ENCODE data around the gene YWHAG. TPM values are rescaled to one million over a fixed set of nuclear protein-coding genes. Genes with fewer than 3 reads are reported as not detected.
"Not testable (repeated sequence)": the region's sequence is repeated elsewhere in the genome, so short reads cannot be mapped to it uniquely, and the experiment has no call there.

The YWHAG gene
- total RNA-seq, 2 experiments from 2014 or later = 68.0 to 75.1 TPM

GRCh38 chr7:76294344-76295024, 64.3 kb downstream of the YWHAG start:
- H3K4me1 Mint-ChIP-seq = peaks cover 11% of the 10 kb centered on the region
- H3K27me3 Mint-ChIP-seq = peaks cover 4% of the 10 kb centered on the region
- no peak overlapping the region for H3K4me3 Mint-ChIP-seq
- DNase-seq = no peak
- POLR2A ChIA-PET = no interaction called here
- CTCF ChIA-PET = interaction anchor here (0.7 kb wide), 1 partner anchor 116 kb away, joined by 3 read pairs; no protein-coding TSS in a partner anchor
- no peaks in the 10 kb centered on the region for H3K36me3 Mint-ChIP-seq (ENCODE audit: low read depth)
- H3K27ac Mint-ChIP-seq = no peak overlapping the region
- H3K9me3 Mint-ChIP-seq = no peaks in the 10 kb centered on the region

GRCh38 chr7:76293407-76293901, 65.3 kb downstream of the YWHAG start:
- CTCF ChIA-PET = no interaction called here
- H3K27me3 Mint-ChIP-seq = peaks cover 4% of the 10 kb centered on the region
- no peak overlapping the region for H3K27ac Mint-ChIP-seq
- peaks cover 11% of the 10 kb centered on the region for H3K4me1 Mint-ChIP-seq
- H3K9me3 Mint-ChIP-seq = no peaks in the 10 kb centered on the region
- DNase-seq = no peak
- POLR2A ChIA-PET = no interaction called here
- H3K4me3 Mint-ChIP-seq = no peak overlapping the region
- H3K36me3 Mint-ChIP-seq (ENCODE audit: low read depth) = no peaks in the 10 kb centered on the region

- POLR2A ChIA-PET, H3K27me3 Mint-ChIP-seq, H3K27ac Mint-ChIP-seq: not testable (repeated sequence)
Measured at GRCh38 chr7:76292911-76293310, 65.9 kb downstream of the YWHAG start.

GRCh38 chr7:76292213-76292573, 66.6 kb downstream of the YWHAG start:
- Mint-ChIP-seq H3K4me1 (peaks cover 11% of the 10 kb centered on the region), H3K4me3 (no peak overlapping the region), H3K27ac (no peak overlapping the region), H3K9me3 (no peaks in the 10 kb centered on the region), H3K36me3 (ENCODE audit: low read depth) (no peaks in the 10 kb centered on the region), H3K27me3 (peaks cover 4% of the 10 kb centered on the region)
- DNase-seq = no peak
- POLR2A ChIA-PET = no interaction called here
- CTCF ChIA-PET = interaction anchor here (0.6 to 4.4 kb wide), 11 partner anchors 8 to 1402 kb away, joined by 3 to 29 read pairs (median 5); partner anchors contain the start of gene HSPB1

More at GRCh38 chr7:76292911-76293310, 65.9 kb downstream of the YWHAG start:
- not testable (repeated sequence) for DNase-seq; H3K9me3 Mint-ChIP-seq; H3K4me3 Mint-ChIP-seq; H3K36me3 Mint-ChIP-seq (ENCODE audit: low read depth)
- H3K4me1 Mint-ChIP-seq = peaks cover 11% of the 10 kb centered on the region
- CTCF ChIA-PET = interaction anchor here (0.6 to 4.4 kb wide), 6 partner anchors 8 to 26 kb away, joined by 3 to 29 read pairs (median 11); partner anchors contain the start of gene HSPB1

GRCh38 chr7:76291351-76292212, 67.2 kb downstream of the YWHAG start:
- Mint-ChIP-seq H3K27me3 (peaks cover 4% of the 10 kb centered on the region), H3K27ac (peak overlapping the region; percentile 52), H3K9me3 (no peaks in the 10 kb centered on the region), H3K4me1 (peaks cover 11% of the 10 kb centered on the region), H3K4me3 (no peak overlapping the region), H3K36me3 (ENCODE audit: low read depth) (no peaks in the 10 kb centered on the region)
- POLR2A ChIA-PET = interaction anchor here (1.2 kb wide), 1 partner anchor 27 kb away, joined by 5 read pairs; no protein-coding TSS in a partner anchor
- DNase-seq = peak; percentile 84
- CTCF ChIA-PET = interaction anchor here (0.6 to 4.4 kb wide), 20 partner anchors 9 to 1403 kb away, joined by 3 to 29 read pairs (median 5); partner anchors contain the start of gene HSPB1

GRCh38 chr7:76290847-76291350, 67.9 kb downstream of the YWHAG start:
- CTCF ChIA-PET = interaction anchor here (0.8 to 4.4 kb wide), 15 partner anchors 8 to 101 kb away, joined by 3 to 29 read pairs (median 5); partner anchors contain the start of gene HSPB1
- not testable (repeated sequence) for H3K27me3 Mint-ChIP-seq; DNase-seq; H3K4me3 Mint-ChIP-seq; H3K36me3 Mint-ChIP-seq (ENCODE audit: low read depth); H3K9me3 Mint-ChIP-seq
- POLR2A ChIA-PET = interaction anchor here (1.2 kb wide), 1 partner anchor 27 kb away, joined by 5 read pairs; no protein-coding TSS in a partner anchor
- peaks cover 11% of the 10 kb centered on the region for H3K4me1 Mint-ChIP-seq
- H3K27ac Mint-ChIP-seq = peak overlapping the region; percentile 52

- H3K36me3 Mint-ChIP-seq (ENCODE audit: low read depth) = no peaks in the 10 kb centered on the region
- POLR2A ChIA-PET = no interaction called here
Measured at GRCh38 chr7:76286842-76287403, 71.9 kb downstream of the YWHAG start.

GRCh38 chr7:76285604-76286374, 73.0 kb downstream of the YWHAG start:
- Mint-ChIP-seq H3K4me3 (no peak overlapping the region), H3K4me1 (peaks cover 17% of the 10 kb centered on the region), H3K27me3 (peaks cover 29% of the 10 kb centered on the region), H3K9me3 (no peaks in the 10 kb centered on the region), H3K36me3 (ENCODE audit: low read depth) (no peaks in the 10 kb centered on the region), H3K27ac (peak overlapping the region; percentile 31)
- DNase-seq = no peak
- POLR2A ChIA-PET = no interaction called here
- CTCF ChIA-PET = interaction anchor here (0.7 to 4.4 kb wide), 5 partner anchors 11 to 28 kb away, joined by 3 to 15 read pairs (median 4); no protein-coding TSS in a partner anchor

More at GRCh38 chr7:76286842-76287403, 71.9 kb downstream of the YWHAG start:
- peaks cover 20% of the 10 kb centered on the region for H3K4me1 Mint-ChIP-seq
- no peak overlapping the region for H3K4me3 Mint-ChIP-seq
- CTCF ChIA-PET = interaction anchor here (1.0 to 1.7 kb wide), 2 partner anchors 13 to 27 kb away, joined by 4 read pairs; no protein-coding TSS in a partner anchor
- H3K9me3 Mint-ChIP-seq = no peaks in the 10 kb centered on the region
- peaks cover 22% of the 10 kb centered on the region for H3K27me3 Mint-ChIP-seq
- H3K27ac Mint-ChIP-seq = no peak overlapping the region
- DNase-seq = no peak

- no peaks in the 10 kb centered on the region for H3K9me3 Mint-ChIP-seq
- H3K4me1 Mint-ChIP-seq = peaks cover 14% of the 10 kb centered on the region
- H3K36me3 Mint-ChIP-seq (ENCODE audit: low read depth) = no peaks in the 10 kb centered on the region
- H3K27ac Mint-ChIP-seq = no peak overlapping the region
- ChIA-PET CTCF (interaction anchor here (0.5 to 4.4 kb wide), 7 partner anchors 8 to 45 kb away, joined by 3 to 29 read pairs (median 4); no protein-coding TSS in a partner anchor), POLR2A (no interaction called here)
- peaks cover 46% of the 10 kb centered on the region for H3K27me3 Mint-ChIP-seq
- H3K4me3 Mint-ChIP-seq = peak overlapping the region; percentile 47
- no peak for DNase-seq
Measured at GRCh38 chr7:76283254-76284159, 75.3 kb downstream of the YWHAG start.

GRCh38 chr7:76282344-76283253, 76.2 kb downstream of the YWHAG start:
- Mint-ChIP-seq H3K4me3 (peak overlapping the region; percentile 41), H3K27ac (no peak overlapping the region), H3K36me3 (ENCODE audit: low read depth) (no peaks in the 10 kb centered on the region), H3K4me1 (peaks cover 14% of the 10 kb centered on the region), H3K27me3 (peaks cover 49% of the 10 kb centered on the region), H3K9me3 (no peaks in the 10 kb centered on the region)
- POLR2A ChIA-PET = no interaction called here
- CTCF ChIA-PET = interaction anchor here (0.6 to 4.4 kb wide), 9 partner anchors 8 to 95 kb away, joined by 3 to 29 read pairs (median 4); no protein-coding TSS in a partner anchor
- no peak for DNase-seq

Data from activated CD4-positive, alpha-beta T cell treated with anti-CD3 and anti-CD28 coated beads, Interleukin-2, amount 10 ng/mL, durations not matched to agents 7 days and 5 days (primary cell).